G401.6 (cell line): ENCODE results near the gene TRMT112.

Experiments
- FAIRE-seq: peaks from 2 replicates; lab custom pipeline; 2012; peaks lifted over from hg19 to GRCh38; lab: Jason Lieb, UNC

The TRMT112 gene

GRCh38 chr11:64349404-64349803 is 32.0 kb upstream of the TRMT112 start:
- no peak for FAIRE-seq

DNA sequence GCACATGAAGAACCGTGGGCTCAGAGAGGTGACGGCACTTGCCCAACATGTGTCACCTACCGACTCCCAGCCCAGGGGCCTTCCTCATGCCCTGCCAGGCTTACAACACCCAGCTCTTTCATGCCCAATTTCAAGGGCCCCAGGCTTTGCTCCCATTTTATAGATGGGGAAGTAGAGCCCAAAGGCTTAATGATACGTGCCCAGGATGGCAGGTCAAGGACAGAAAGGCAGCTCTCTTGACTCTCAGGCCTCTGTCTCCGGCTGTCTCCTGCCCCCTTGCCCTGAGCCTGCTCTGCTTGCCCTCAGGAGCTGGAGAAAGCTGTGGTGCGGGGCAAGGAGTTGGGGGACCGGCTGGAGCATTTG is 31.6 kb upstream of the TRMT112 start:
- FAIRE-seq = no peak

GRCh38 chr11:64348383-64349024 is 31.1 kb upstream of the TRMT112 start:
- FAIRE-seq = no peak

- FAIRE-seq = no peak
Observed at GRCh38 chr11:64347193-64347867, 30.0 kb upstream of the TRMT112 start.

DNA sequence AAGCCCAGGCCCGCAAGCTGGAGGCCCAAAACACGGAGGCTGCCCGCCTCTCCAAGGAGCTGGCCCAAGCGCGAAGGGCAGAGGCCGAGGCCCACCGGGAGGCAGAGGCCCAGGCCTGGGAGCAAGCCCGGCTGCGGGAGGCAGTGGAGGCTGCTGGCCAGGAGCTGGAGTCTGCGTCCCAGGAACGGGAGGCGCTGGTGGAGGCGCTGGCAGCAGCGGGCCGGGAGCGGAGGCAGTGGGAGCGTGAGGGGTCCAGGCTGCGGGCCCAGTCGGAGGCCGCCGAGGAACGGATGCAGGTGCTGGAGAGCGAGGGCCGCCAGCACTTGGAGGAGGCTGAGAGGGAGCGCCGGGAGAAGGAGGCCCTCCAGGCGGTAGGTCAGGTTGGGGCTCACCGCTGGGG is 27.4 kb upstream of the TRMT112 start:
- no peak for FAIRE-seq

GRCh38 chr11:64343767-64344559 is 26.6 kb upstream of the TRMT112 start:
- no peak for FAIRE-seq

- no peak for FAIRE-seq
Observed at GRCh38 chr11:64342869-64343745, 25.7 kb upstream of the TRMT112 start.

- no peak for FAIRE-seq
Observed at GRCh38 chr11:64341851-64342791, 24.8 kb upstream of the TRMT112 start.

GRCh38 chr11:64341429-64341828 is 24.1 kb upstream of the TRMT112 start:
- no peak for FAIRE-seq

- no peak for FAIRE-seq
Observed at GRCh38 chr11:64340671-64341335, 23.4 kb upstream of the TRMT112 start.

GRCh38 chr11:64339754-64340408 is 22.5 kb upstream of the TRMT112 start, which contains the start of gene CCDC88B:
TSS of gene CCDC88B (plus strand) at chr11:64340204. CDS start at chr11:64340267, 63 bp downstream.
- FAIRE-seq = no peak

DNA sequence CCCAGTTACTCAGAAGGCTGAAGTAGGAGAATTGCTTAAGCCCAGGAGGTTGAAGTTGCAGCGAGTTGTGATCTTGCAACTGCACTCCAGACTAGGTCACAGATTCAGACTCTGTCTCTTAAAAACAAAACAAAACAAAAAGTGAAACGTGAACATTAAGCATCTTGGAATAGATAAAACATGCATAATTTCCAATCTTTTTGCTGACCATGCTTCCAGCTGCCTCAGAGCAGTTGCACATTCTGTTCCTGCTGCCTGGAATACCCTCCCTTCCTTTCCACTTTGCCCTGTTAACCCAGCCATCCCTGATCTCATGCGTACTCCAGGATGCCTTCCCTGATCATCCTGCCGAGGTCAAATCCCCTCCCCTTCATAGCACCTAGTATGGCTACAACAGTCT is 21.9 kb upstream of the TRMT112 start:
- no peak for FAIRE-seq

GRCh38 chr11:64338716-64339115 is 21.4 kb upstream of the TRMT112 start:
- no peak for FAIRE-seq

DNA sequence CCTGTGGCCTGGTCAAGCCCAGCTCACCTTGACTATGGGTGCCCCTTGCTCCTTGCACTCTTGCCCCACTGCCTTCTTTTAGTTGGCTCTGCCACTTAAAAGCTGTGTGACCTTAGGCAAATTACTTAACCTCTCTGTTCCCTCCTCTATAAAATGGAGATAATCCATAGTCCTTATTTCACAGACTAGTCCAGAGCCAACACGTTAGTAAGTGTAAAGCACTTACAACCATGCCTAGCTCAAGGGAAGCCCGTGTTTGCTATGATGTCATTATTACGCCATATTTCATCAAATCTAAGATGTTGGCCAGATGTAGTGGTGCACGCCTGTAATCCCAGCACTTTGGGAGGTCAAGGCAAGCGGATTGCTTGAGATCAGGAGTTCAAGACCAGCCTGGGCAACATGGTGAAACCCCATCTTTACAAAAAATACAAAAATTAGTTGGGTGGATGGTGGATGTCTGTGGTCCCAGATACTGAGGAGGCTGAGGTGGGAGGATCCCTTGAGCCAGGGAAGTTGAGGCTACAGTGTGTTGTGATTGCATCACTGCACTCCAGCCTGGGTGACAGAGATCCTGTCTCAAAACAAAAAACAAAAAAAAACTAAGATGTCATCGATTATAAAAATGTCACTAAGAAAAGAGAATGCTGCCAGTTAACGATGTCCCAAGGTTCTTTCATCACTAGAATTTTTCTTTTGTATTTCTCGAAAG is 20.3 kb upstream of the TRMT112 start:
- no peak for FAIRE-seq

DNA sequence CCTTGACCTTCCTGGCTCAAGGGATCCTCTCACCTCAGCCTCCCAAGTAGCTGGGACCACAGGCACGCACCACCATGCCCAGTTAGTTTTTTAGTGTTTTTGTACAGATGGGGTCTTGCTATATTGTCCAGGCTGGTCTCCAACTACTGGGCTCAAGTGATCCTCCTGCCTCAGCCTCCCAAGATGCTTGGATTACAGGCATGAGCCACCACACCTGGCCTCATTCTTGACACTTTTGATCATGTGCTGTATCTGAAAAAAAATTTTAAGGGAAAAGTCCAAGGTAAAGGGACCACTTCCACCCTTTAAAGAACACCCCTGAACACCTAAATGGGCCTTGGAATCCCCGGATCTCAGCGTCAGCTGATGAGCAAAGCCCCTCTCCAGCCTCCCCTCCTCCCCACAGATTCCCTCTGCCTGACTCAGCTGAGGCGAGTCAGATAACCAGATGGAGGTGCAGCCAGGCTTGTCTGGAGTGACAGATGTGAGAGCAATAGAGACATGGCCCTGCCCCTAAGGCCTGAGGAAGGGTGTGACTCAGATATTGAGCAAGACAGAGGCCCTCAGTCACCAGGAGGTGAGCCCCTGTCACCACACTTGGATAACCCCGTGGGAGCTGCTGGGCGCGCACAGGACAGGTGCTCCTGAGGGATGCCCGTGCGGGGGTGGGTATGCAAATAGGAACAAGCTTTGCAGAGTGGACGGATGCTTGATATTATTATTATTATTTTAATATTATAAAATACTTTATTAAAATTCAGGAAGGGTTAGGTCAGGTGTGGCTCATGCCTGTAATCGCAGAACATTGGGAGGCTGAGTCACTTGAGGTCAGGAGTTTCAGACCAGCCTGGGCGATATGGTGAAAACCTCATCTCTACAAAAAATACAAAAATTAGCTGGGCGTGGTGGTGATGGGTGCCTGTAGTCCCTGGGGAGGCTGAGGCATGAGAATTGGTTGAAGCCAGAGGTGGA is 17.7 kb upstream of the TRMT112 start:
- no peak for FAIRE-seq

DNA sequence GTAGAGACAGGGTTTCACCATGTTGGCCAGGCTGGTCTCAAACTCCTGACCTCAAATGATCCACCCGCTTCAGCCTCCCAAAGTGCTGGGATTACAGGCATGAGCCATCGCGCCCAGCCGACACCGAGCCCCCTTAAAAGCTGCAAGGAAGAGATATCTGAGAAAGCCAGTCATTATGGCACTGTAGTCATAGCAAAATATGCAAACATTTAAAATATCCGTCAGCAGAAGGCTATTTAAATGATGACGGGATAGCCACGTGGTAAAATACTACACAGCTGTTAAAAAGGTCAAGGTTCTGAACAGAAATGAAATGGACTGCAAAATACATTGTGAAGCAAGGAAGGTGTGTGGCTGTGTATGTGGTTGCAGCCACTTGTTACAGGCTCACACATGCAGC is 16.2 kb upstream of the TRMT112 start:
- no peak for FAIRE-seq

GRCh38 chr11:64331569-64332371 is 14.4 kb upstream of the TRMT112 start:
- no peak for FAIRE-seq
